NCI-H2107 treated with DMSO at 0.1 percent for 48 hours (cell line): ENCODE measurements around the gene ZFPM1.
"Not testable (repeated sequence)": the region's sequence is repeated elsewhere in the genome, so short reads cannot be mapped to it uniquely, and the experiment has no call there.

Experiments used
- DNase-seq: peaks from one replicate; lab custom pipeline; 2025; ENCODE audit not compliant: unreplicated experiment; lab: John Stamatoyannopoulos, UW

ZFPM1 gene

GRCh38 chr16:88453217-88453531 lies at the start of gene ZFPM1:
TSS of gene ZFPM1 (plus strand) at chr16:88453280. CDS start at chr16:88453639, 359 bp downstream.
- DNase-seq = no peak

- no peak for DNase-seq
Observed at GRCh38 chr16:88403794-88404581, 49.1 kb upstream of the ZFPM1 start.

GRCh38 chr16:88404769-88405168 lies 48.3 kb upstream of the ZFPM1 start:
- DNase-seq = no peak

- DNase-seq = no peak
Observed at GRCh38 chr16:88405216-88406060, 47.6 kb upstream of the ZFPM1 start.

- DNase-seq = no peak
Observed at GRCh38 chr16:88406096-88407041, 46.7 kb upstream of the ZFPM1 start.

- DNase-seq = no peak
Observed at GRCh38 chr16:88407042-88407420, 46.0 kb upstream of the ZFPM1 start.

GRCh38 chr16:88407807-88408206 lies 45.3 kb upstream of the ZFPM1 start:
- no peak for DNase-seq

GRCh38 chr16:88408561-88409142 lies 44.4 kb upstream of the ZFPM1 start:
- no peak for DNase-seq

GRCh38 chr16:88409296-88410065 lies 43.6 kb upstream of the ZFPM1 start:
- DNase-seq = no peak

- DNase-seq = not testable (repeated sequence)
Observed at GRCh38 chr16:88410297-88410968, 42.6 kb upstream of the ZFPM1 start.

GRCh38 chr16:88411951-88412576 lies 41.0 kb upstream of the ZFPM1 start:
- no peak for DNase-seq

GRCh38 chr16:88412766-88413165 lies 40.3 kb upstream of the ZFPM1 start:
- DNase-seq = no peak

GRCh38 chr16:88413231-88413630 lies 39.8 kb upstream of the ZFPM1 start:
- DNase-seq = no peak

- no peak for DNase-seq
Observed at GRCh38 chr16:88413631-88414030, 39.4 kb upstream of the ZFPM1 start.

- no peak for DNase-seq
Observed at GRCh38 chr16:88414521-88415380, 38.3 kb upstream of the ZFPM1 start.

GRCh38 chr16:88415381-88415705 lies 37.7 kb upstream of the ZFPM1 start:
- no peak for DNase-seq

- DNase-seq = no peak
Observed at GRCh38 chr16:88415713-88416323, 37.3 kb upstream of the ZFPM1 start.

- DNase-seq = no peak
Observed at GRCh38 chr16:88416686-88417085, 36.4 kb upstream of the ZFPM1 start.
